ENCODE data around the gene CA10.

CA10 gene

GRCh38 chr17:51685287-51685909 is 473.1 kb downstream of the CA10 start:
- H3K4me3 ChIP-seq (replicated peaks; ENCODE audit: low read depth, low read length) = no peak overlapping the region
- no peak for TF ChIP-seq CTCF (IDR thresholded peaks at IDR 0.05; ENCODE audit: insufficient read depth, low read length, poor library complexity, severe bottlenecking)
- DNase-seq (ENCODE audit: extremely low read depth, insufficient read length) = no peak
- H3K36me3 ChIP-seq (ENCODE audit: control insufficient read depth, insufficient read depth, low read length) = no peaks in the 10 kb centered on the region
- no peaks in the 10 kb centered on the region for H3K27me3 ChIP-seq (replicated peaks; ENCODE audit: control insufficient read depth, insufficient read depth, low read length)

- no peak for DNase-seq (ENCODE audit: extremely low read depth, insufficient read length)
Observed at GRCh38 chr17:51684214-51684613, 474.3 kb downstream of the CA10 start.

GRCh38 chr17:51683291-51683690 is 475.2 kb downstream of the CA10 start:
- Histone ChIP-seq H3K27me3 (replicated peaks; ENCODE audit: control insufficient read depth, insufficient read depth, low read length) (no peaks in the 10 kb centered on the region), H3K4me3 (replicated peaks; ENCODE audit: low read depth, low read length) (no peak overlapping the region), H3K36me3 (ENCODE audit: control insufficient read depth, insufficient read depth, low read length) (no peaks in the 10 kb centered on the region)
- TF ChIP-seq CTCF (IDR thresholded peaks at IDR 0.05; ENCODE audit: insufficient read depth, low read length, poor library complexity, severe bottlenecking) = no peak
- no peak for DNase-seq (ENCODE audit: extremely low read depth, insufficient read length)

More at GRCh38 chr17:51684214-51684613, 474.3 kb downstream of the CA10 start:
- Histone ChIP-seq H3K36me3 (ENCODE audit: control insufficient read depth, insufficient read depth, low read length) (no peaks in the 10 kb centered on the region), H3K27me3 (replicated peaks; ENCODE audit: control insufficient read depth, insufficient read depth, low read length) (no peaks in the 10 kb centered on the region), H3K4me3 (replicated peaks; ENCODE audit: low read depth, low read length) (no peak overlapping the region)
- no peak for TF ChIP-seq CTCF (IDR thresholded peaks at IDR 0.05; ENCODE audit: insufficient read depth, low read length, poor library complexity, severe bottlenecking)

GRCh38 chr17:51682115-51682514 is 476.4 kb downstream of the CA10 start:
- TF ChIP-seq CTCF (IDR thresholded peaks at IDR 0.05; ENCODE audit: insufficient read depth, low read length, poor library complexity, severe bottlenecking) = no peak

GRCh38 chr17:51677875-51678274 is 480.6 kb downstream of the CA10 start:
- H3K27me3 ChIP-seq (replicated peaks; ENCODE audit: control insufficient read depth, insufficient read depth, low read length) = no peaks in the 10 kb centered on the region
- DNase-seq (ENCODE audit: extremely low read depth, insufficient read length) = no peak
- no peaks in the 10 kb centered on the region for H3K36me3 ChIP-seq (ENCODE audit: control insufficient read depth, insufficient read depth, low read length)
- H3K4me3 ChIP-seq (replicated peaks; ENCODE audit: low read depth, low read length) = no peak overlapping the region
- TF ChIP-seq CTCF (IDR thresholded peaks at IDR 0.05; ENCODE audit: insufficient read depth, low read length, poor library complexity, severe bottlenecking) = no peak

More at GRCh38 chr17:51682115-51682514, 476.4 kb downstream of the CA10 start:
- no peak overlapping the region for H3K4me3 ChIP-seq (replicated peaks; ENCODE audit: low read depth, low read length)
- H3K27me3 ChIP-seq (replicated peaks; ENCODE audit: control insufficient read depth, insufficient read depth, low read length) = no peaks in the 10 kb centered on the region
- no peak for DNase-seq (ENCODE audit: extremely low read depth, insufficient read length)
- H3K36me3 ChIP-seq (ENCODE audit: control insufficient read depth, insufficient read depth, low read length) = no peaks in the 10 kb centered on the region
